Fibroblast of lung (primary cell): ENCODE data around the gene STKLD1.

ENCODE experiments used
- EZH2 ChIP-seq: IDR thresholded peaks from 2 replicates; pipeline ENCODE4 v1.5.1; 2012; ENCODE audit warnings: low read length, control low read depth, mild to moderate bottlenecking; ENCODE audit errors: missing control alignments
- TF ChIP-seq, protein P1 (sequence below), 2 donors: IDR thresholded peaks in 1 of 2; conservative IDR thresholded peaks in 1 of 2; 1 replicate in 1 of 2; 2 replicates in 1 of 2; pipeline ENCODE4 v1.5.1; 2011 to 2012; ENCODE audit warnings: low read length in 2 of 2, control low read depth in 1 of 2, inconsistent platforms in 1 of 2, low read depth in 1 of 2, mild to moderate bottlenecking in 1 of 2

- TF ChIP-seq, protein P1, sequence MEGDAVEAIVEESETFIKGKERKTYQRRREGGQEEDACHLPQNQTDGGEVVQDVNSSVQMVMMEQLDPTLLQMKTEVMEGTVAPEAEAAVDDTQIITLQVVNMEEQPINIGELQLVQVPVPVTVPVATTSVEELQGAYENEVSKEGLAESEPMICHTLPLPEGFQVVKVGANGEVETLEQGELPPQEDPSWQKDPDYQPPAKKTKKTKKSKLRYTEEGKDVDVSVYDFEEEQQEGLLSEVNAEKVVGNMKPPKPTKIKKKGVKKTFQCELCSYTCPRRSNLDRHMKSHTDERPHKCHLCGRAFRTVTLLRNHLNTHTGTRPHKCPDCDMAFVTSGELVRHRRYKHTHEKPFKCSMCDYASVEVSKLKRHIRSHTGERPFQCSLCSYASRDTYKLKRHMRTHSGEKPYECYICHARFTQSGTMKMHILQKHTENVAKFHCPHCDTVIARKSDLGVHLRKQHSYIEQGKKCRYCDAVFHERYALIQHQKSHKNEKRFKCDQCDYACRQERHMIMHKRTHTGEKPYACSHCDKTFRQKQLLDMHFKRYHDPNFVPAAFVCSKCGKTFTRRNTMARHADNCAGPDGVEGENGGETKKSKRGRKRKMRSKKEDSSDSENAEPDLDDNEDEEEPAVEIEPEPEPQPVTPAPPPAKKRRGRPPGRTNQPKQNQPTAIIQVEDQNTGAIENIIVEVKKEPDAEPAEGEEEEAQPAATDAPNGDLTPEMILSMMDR (conservative IDR thresholded peaks at IDR 0.05 in 1 of 2, IDR thresholded peaks at IDR 0.05 in 1 of 2; ENCODE audit: low read depth in 1 of 2, low read length in 2 of 2): no peak
- TF ChIP-seq EZH2: no peak
Measured at GRCh38 chr9:133379153-133380086, 3.3 kb downstream of the STKLD1 start.
